BE2C (cell line): ENCODE results near the gene P3H2.

Source experiments
- DNase-seq: peaks from one replicate; pipeline ENCODE4 v3.0.0-alpha.2; 2020
- H3K27me3 ChIP-seq: fragments of 250-450 bp; sonication (Bioruptor Pico); 2 replicates; pipeline ENCODE4 v1.5.1; 2020; ENCODE audit warnings: mild to moderate bottlenecking
- H3K36me3 ChIP-seq: fragments of 250-450 bp; sonication (Bioruptor Pico); 2 replicates; pipeline ENCODE4 v1.5.1; 2020; ENCODE audit warnings: mild to moderate bottlenecking
- H3K4me1 ChIP-seq: fragments of 250-450 bp; sonication (Bioruptor Pico); 2 replicates; pipeline ENCODE4 v1.5.1; 2020
- H3K4me3 ChIP-seq: 2 replicates; pipeline ENCODE4 v1.5.1; 2011; ENCODE audit warnings: low read depth, low read length
- H3K9me3 ChIP-seq: fragments of 250-450 bp; sonication (Bioruptor Pico); 2 replicates; pipeline ENCODE4 v1.5.1; 2020
- TF ChIP-seq, protein P1 (sequence below): IDR thresholded peaks from 2 replicates; pipeline ENCODE4 v1.5.1; 2012; ENCODE audit warnings: mild to moderate bottlenecking, low read depth, low read length

P3H2 gene

DNA sequence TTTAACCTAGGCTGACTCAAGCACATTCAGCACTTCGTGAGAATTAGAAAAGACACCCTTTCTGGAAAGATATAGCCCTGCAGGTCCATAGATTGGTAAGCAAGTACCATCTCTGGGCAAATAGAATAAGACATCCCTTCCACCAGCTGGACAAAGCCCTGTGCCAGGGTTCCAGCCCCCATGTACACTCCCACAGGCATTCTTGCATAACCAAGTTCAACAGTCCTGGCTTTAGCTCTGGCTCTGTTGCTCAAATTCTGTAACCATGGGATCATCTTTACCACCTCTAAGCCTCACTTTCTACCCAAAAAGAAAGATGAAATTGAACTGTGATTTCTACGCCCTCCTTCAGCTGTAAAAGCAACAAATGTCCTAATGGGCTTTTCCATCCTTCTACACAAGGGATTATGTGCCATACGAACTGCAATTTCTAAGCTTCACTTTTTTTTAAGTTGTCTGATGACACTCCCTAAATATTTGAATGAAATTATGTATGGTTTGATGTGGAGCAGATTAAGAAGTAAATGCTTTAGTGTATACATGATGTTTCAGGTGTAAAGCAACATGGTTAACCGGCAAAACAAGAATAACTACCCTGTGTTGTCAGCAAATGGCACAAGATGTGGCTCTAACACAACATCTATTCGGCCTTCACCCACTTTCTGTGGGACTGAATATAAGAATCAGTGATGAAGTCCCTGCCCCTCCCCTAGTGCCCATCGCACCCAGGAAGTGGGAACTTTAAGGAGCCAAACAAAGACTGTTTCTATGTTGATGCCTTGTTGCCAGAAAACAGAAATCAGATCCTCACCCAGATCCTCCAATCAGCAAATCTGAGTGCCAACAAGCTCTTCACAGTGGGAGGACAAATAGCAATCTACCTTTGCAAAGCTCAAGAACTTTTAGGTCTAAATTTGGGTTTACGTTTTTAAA lies 165.7 kb downstream of the P3H2 start:
- no peaks in the 10 kb centered on the region for H3K4me1 ChIP-seq
- no peaks in the 10 kb centered on the region; the same call in 1 of the 2 replicates for H3K27me3 ChIP-seq
- TF ChIP-seq, protein P1, sequence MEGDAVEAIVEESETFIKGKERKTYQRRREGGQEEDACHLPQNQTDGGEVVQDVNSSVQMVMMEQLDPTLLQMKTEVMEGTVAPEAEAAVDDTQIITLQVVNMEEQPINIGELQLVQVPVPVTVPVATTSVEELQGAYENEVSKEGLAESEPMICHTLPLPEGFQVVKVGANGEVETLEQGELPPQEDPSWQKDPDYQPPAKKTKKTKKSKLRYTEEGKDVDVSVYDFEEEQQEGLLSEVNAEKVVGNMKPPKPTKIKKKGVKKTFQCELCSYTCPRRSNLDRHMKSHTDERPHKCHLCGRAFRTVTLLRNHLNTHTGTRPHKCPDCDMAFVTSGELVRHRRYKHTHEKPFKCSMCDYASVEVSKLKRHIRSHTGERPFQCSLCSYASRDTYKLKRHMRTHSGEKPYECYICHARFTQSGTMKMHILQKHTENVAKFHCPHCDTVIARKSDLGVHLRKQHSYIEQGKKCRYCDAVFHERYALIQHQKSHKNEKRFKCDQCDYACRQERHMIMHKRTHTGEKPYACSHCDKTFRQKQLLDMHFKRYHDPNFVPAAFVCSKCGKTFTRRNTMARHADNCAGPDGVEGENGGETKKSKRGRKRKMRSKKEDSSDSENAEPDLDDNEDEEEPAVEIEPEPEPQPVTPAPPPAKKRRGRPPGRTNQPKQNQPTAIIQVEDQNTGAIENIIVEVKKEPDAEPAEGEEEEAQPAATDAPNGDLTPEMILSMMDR: no peak
- no peaks in the 10 kb centered on the region for H3K36me3 ChIP-seq
- H3K4me3 ChIP-seq: no peak overlapping the region
- no peak for DNase-seq
- no peaks in the 10 kb centered on the region; the same call in 1 of the 2 replicates for H3K9me3 ChIP-seq

DNA sequence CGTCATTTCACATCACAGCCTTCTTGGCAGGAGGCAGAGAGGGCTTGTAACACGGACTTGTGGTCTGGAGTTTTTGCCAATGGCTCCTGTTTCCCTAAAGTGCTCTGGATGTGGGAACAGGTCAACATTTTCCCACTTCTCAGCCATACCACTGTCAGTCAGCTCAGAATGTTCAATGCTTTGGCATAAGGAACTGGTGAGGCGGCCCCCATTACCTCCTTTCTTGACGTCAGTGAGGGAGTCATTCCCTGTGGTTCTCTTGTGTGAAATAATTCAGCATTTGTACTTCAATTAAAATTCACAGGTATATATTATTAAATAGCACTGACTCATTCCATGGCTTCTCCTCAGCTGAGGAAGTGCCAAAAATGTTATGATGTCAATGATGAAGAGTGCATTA lies 167.1 kb downstream of the P3H2 start:
- no peak for DNase-seq
- Histone ChIP-seq H3K27me3 (no peaks in the 10 kb centered on the region; the same call in 1 of the 2 replicates), H3K4me1 (no peaks in the 10 kb centered on the region), H3K4me3 (no peak overlapping the region), H3K9me3 (no peaks in the 10 kb centered on the region; the same call in 1 of the 2 replicates), H3K36me3 (no peaks in the 10 kb centered on the region)
- TF ChIP-seq, protein P1: no peak

DNA sequence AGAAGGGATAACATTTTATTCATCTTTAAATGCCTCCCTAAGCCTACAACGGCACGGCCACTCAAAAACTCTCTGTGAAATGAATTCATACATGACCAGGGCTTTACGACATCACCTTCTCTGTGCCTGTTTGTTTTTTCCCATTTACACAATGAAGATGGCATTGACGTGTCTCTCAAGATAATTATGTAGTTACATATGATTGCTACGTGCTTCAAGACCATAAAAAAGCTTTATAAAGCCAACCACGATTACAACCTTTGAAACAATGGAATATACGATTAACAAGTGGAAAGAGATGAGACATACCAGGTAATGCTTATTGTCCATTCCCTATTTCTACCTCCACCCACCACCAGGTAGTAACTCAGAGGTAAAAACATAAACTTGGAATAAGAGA lies 168.4 kb downstream of the P3H2 start:
- H3K4me3 ChIP-seq: no peak overlapping the region
- H3K9me3 ChIP-seq: no peaks in the 10 kb centered on the region; the same call in 1 of the 2 replicates
- no peaks in the 10 kb centered on the region; the same call in 1 of the 2 replicates for H3K27me3 ChIP-seq
- H3K36me3 ChIP-seq: no peaks in the 10 kb centered on the region
- no peaks in the 10 kb centered on the region for H3K4me1 ChIP-seq
- TF ChIP-seq, protein P1: no peak
- no peak for DNase-seq

DNA sequence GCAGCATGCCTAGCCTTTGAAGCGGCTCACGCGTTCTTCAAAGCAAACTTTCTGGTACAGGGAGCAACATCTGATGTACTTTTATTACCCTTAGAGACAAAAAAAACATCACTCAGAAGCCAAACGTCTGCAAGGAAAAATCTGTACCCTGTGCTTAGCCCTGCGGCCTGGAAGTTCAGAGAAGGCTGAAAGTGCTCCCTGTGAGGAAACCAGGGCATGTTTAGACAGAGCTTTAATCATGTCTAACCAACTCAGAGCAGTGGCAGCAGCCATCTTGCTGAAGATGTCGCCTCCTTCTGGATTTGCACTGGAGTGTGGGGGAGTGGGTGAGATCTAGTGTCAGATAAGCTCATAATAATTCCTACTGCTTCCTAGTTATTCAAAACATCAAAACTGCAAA lies 170.4 kb downstream of the P3H2 start:
- Histone ChIP-seq H3K27me3 (no peaks in the 10 kb centered on the region; the same call in 1 of the 2 replicates), H3K4me1 (no peaks in the 10 kb centered on the region), H3K9me3 (no peaks in the 10 kb centered on the region; the same call in 1 of the 2 replicates), H3K36me3 (no peaks in the 10 kb centered on the region), H3K4me3 (no peak overlapping the region)
- no peak for DNase-seq
- TF ChIP-seq, protein P1: no peak

DNA sequence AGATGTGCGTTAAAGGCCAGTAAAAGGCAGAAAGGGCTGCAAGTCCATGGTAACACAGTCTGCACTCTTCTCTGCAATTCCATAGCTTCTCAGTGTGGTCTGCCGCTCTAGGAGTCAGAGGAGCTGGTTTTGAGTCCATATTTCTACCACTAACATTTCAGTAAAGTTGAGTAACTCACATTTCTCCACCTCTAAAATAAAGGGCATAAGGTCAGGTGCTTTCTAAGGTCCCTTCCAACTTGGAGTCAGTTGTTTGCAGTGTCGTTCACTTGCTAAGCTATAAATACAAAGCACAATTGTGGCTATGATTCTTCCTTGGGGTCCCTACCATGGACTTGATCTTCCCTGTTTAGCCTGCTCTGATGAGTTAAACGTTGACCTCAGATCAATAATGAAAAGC lies 171.1 kb downstream of the P3H2 start:
- H3K27me3 ChIP-seq: no peaks in the 10 kb centered on the region; the same call in 1 of the 2 replicates
- H3K4me1 ChIP-seq: no peaks in the 10 kb centered on the region
- no peaks in the 10 kb centered on the region for H3K9me3 ChIP-seq
- TF ChIP-seq, protein P1: no peak
- H3K4me3 ChIP-seq: no peak overlapping the region
- DNase-seq: no peak
- no peaks in the 10 kb centered on the region for H3K36me3 ChIP-seq

DNA sequence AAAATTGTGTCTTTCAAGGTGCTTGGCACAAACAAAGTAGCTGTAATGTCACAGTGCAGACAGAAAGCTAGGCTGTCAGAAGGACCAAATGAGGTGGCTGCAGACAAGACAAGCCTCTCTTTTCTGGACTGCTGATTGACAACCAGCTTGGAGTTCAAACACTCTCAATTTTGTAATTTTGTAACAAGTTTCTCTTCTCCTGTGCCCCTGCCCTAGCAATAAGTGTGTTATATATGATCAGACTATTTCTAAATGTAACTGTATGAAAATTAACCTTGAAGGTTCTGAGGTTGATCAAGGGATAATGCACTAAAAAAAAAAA lies 172.0 kb downstream of the P3H2 start:
- Histone ChIP-seq H3K4me1 (no peaks in the 10 kb centered on the region), H3K27me3 (no peaks in the 10 kb centered on the region; the same call in 1 of the 2 replicates), H3K9me3 (no peaks in the 10 kb centered on the region), H3K4me3 (no peak overlapping the region), H3K36me3 (no peaks in the 10 kb centered on the region)
- no peak for DNase-seq
- TF ChIP-seq, protein P1: no peak
